GM19099 (cell line): ENCODE measurements around the gene VILL.

Experiments
- POLR2A ChIP-seq: IDR thresholded peaks from 3 replicates; pipeline ENCODE4 v1.6.1; 2011; ENCODE audit warnings: low read depth; ENCODE audit not compliant: insufficient read length; ENCODE audit errors: extremely low read depth

Gene VILL

DNA sequence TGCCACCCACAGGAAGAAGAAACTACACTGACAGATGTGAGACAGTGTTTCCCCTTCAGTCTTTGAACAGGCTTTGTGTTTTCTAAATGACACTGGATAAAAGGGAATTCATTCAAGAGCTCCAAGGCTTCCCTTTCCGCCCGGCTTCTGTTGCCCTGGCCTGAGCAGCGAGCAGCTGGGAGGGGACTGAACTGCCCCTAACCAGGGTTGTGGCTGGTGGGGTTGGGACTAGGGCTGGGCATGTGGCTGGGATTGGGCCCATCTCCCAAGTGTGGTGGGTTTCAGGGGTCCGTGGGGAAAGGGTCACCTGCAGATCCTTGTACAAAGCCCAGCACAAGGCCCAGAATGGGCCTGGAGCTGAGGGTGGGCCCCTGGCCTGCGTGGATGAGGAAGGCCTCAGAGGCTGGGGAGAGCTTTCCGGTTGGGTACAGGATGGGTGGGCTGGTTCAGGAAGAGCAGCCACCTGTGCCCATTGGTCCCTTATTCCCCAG is 10.4 kb downstream of the VILL start:
- no peak for TF ChIP-seq POLR2A

DNA sequence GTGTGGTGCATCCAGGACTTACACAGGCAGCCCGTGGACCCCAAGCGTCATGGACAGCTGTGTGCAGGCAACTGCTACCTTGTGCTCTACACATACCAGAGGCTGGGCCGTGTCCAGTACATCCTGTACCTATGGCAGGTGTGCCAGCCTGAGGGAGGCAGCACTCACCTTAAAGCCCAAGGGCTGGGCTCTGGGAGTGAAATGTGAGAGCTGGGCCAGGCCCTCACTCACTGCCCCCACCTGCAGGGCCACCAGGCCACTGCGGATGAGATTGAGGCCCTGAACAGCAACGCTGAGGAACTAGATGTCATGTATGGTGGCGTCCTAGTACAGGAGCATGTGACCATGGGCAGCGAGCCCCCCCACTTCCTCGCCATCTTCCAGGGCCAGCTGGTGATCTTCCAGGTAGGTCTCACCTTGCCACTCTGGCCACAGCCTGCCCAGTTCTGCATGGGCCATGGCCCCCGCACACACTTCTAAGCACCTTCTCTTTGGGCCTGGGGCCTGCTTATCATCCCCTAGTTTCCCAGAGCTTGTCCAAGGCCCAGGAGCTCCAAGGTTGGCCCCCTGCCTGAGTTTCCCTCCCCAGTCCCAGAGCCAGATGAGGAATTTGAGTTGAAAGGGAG is 11.0 kb downstream of the VILL start:
- no peak for TF ChIP-seq POLR2A

DNA sequence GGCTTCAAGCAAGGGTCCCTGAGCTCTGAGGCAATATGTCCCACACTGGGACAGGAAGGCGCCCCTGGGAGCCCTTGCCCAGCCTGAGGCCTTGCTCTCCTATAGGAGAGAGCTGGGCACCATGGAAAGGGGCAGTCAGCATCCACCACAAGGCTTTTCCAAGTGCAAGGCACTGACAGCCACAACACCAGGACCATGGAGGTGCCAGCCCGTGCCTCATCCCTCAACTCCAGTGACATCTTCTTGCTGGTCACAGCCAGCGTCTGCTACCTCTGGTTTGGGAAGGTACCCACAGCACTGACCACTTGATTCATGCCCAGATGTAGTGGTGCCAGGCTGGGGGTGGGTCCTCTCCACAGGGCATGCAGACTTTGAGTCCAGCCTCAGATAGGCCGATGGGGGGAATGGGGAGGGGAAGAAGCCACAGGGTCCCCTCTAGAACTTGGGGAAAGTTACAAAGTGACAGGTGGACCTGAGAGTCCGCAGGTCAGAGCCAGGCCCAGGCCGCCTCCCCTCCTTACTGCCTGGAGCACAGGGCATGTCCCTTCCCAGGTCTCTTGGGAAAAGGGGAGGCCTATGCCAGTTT is 11.8 kb downstream of the VILL start:
- TF ChIP-seq POLR2A: no peak

DNA sequence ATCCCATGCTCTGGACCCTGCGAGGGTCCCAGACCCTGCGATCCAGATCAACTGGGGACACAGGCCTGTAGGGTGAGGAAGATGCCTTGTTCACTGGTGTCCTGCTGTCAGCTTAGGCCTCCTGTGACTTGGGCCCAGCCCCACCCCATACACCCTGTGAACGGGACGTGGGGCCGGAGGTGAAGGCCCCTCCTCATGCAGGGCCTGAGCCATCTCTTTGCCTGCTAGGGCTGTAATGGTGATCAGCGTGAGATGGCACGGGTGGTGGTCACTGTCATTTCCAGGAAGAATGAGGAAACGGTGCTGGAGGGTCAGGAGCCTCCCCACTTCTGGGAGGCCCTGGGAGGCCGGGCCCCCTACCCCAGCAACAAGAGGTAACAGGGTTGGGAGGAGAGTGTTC is 12.4 kb downstream of the VILL start:
- TF ChIP-seq POLR2A: no peak

DNA sequence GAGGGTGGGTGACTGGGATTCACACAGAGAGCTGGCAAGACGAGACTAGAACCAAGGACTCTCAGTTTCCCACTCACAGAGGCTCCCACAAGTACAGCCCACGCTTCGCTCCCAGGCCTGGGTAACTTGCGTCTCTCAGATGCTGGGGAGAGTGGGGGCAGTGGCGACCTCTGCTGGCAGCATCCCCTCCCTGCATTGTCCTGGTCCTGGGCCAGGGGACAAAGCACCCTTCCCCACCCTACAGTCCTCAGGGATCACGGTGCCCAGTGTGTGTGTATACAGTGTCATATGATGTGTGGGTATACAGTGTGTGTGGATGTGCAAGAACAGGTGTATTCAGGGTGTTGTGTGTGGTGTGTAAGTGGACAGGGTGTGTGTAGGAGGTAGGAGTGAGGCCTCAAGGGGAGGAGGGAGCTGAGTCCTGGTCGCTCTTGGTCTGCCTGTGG is 12.8 kb downstream of the VILL start:
- no peak for TF ChIP-seq POLR2A

DNA sequence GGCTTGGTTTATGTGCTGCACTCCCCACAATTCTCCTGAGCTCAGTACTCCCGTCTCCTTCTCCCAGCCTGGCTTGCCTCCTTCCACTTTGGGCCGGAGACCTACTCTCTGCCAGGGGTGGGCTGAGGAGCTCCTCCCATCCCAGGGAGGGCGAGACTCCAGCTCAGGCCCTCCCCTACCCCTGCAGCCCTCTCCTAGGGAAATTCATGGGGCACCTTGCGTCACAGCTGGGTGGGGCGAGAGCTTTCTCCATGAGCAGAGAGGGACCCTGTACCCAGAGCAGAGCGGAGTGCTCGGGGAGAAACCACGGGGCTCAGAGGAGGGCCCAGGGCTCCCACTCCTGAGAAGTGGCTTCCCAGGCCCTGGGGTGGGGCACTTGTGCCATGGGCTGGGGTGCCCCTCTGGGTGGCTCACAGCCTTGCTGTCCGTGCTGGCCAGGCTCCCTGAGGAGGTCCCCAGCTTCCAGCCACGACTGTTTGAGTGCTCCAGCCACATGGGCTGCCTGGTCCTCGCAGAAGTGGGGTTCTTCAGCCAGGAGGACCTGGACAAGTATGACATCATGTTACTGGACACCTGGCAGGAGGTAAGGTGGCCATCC is 13.3 kb downstream of the VILL start:
- TF ChIP-seq POLR2A: no peak

DNA sequence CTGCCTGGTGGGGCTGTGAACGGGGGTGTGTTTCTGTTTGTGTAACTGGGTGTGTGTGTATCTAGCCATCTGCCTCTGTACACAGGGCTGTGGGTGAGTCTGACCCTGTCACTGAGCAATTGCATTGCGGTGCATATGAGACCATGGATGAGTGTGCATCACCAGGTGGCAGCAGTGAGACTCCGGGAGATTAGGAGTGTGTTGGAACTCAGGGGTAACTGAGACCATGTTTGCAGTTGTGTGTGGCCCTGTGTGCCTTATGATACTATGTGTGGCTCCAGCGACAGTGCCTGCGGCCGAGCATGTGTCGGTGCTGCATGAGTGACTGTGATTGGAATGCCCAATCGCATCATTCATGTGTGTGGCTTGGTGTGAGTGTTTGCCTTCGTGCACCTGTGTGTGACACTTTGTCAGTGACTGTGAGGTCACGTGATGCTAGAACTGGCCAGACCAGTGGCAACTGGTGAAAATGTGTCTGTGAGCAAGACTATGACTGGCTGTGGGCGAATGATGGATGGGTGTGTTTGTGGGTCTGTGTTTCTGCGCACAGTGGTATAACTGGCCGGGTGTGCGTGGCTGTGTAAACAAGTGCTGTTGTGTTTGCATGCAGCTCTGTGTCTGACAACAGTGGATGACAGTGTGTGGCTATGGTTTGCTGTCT is 14.0 kb downstream of the VILL start:
- no peak for TF ChIP-seq POLR2A

DNA sequence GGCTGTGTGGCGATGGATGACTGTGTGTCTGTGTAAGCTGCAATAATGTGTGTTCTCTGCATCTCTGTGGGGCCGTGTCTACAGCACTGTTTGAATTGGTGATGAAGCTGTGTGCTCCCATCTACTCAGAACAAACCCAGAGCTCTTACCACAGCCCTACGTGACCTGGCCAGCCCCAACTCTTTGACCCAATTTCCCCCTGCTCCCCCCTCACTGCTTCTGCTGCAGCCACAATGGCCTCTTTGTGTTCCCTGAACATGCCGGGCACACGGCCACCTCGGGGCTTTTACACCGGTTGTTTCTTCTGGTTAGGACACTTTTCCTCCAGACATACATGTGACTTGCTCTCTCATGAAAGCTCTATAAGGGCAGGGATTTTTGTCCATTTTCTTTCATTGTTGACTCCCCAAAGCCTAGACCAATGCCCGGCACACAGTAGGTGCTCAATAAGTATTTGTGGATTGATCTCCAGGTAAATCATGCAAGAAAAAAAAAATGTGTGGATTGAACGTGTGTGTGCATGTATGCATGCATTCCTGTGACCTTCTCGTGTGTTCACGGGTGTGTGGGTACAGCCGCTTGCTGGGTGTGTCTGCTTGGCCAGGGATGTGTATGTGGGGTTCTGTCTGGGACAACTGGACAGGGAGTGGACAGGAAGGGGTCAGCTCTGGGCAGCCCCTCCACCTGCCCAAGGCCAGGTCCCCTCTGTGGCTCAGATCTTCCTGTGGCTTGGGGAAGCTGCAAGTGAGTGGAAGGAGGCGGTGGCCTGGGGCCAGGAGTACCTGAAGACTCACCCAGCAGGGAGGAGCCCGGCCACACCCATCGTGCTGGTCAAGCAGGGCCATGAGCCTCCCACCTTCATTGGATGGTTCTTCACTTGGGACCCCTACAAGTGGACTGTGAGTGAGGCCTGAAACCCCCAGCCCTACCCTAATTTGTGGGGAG is 14.8 kb downstream of the VILL start:
- no peak for TF ChIP-seq POLR2A

DNA sequence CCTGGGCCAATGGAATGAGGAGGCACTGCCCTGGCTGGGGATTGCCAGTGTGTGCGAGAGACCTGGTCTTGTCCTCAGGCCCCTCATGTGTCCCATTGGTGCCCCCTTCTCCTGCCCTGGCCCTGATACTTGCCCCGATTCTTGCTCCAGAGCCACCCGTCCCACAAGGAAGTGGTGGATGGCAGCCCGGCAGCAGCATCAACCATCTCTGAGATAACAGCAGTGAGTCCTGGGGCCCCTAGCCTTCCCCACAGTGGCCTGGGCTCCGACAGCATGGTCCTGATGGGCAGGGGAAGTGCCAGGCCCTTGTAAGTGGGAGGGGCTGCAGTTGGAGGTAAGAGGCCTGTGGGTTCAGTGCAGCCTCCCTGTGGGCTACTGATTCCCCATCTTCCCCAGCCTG is 15.4 kb downstream of the VILL start:
- no peak for TF ChIP-seq POLR2A

DNA sequence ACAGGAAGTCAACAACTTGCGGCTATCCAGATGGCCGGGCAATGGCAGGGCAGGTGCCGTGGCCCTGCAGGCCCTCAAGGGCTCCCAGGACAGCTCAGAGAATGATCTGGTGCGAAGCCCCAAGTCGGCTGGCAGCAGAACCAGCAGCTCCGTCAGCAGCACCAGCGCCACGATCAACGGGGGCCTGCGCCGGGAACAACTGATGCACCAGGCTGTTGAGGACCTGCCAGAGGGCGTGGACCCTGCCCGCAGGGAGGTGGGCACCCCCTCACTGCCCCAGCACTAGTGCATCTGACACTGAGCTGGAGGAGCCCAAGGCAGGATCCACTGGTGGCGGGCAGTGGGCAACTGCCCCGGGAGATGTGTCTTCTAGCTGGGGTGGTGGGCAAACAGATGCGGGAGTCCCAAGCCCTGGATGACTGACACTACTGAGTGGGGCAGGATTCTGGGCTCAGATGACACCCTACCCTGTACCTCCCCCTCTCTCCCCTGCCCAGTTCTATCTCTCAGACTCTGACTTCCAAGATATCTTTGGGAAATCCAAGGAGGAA is 15.9 kb downstream of the VILL start:
- TF ChIP-seq POLR2A: no peak

DNA sequence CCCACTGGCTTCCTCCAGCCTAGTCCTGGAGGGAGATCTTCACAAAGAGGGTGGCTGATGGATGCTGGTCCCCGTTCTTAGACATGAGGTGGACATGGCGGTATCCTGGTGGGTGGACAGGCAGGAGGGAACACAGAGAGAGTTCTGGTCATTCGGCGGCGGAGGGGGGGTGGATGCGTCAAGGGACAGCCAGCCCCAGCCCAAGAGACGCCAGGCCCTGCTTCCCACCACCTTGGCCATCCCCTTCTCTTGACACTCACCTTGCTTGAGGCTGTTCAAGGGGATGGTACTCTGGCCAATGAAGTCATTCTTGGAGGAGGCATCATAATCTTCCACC is 17.1 kb downstream of the VILL start:
- no peak for TF ChIP-seq POLR2A

DNA sequence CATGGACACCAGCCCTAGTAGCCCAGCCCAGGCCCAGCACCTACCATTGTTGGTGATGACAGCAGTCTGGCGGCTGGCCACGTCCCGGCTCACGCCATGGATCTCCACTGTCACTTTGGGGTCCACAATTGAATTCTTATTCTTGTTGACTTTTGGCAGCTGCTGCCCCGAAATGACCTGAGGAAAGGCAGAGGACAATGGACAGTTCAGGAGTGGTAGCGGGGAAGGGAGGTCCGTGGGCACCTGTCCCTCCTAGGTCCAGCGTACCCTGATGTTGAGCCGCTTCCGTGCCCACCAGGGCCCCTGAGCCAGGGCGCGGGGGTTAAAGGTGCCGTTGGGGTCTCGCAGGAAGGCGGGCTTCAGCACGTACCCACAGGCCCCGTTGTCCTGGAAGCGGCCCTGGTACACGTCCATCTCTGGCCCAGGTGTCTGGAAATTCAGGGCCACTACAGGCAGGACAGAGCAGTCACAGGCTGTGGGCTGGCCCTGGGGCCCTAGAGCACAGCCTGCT is 17.7 kb downstream of the VILL start:
- TF ChIP-seq POLR2A: no peak

DNA sequence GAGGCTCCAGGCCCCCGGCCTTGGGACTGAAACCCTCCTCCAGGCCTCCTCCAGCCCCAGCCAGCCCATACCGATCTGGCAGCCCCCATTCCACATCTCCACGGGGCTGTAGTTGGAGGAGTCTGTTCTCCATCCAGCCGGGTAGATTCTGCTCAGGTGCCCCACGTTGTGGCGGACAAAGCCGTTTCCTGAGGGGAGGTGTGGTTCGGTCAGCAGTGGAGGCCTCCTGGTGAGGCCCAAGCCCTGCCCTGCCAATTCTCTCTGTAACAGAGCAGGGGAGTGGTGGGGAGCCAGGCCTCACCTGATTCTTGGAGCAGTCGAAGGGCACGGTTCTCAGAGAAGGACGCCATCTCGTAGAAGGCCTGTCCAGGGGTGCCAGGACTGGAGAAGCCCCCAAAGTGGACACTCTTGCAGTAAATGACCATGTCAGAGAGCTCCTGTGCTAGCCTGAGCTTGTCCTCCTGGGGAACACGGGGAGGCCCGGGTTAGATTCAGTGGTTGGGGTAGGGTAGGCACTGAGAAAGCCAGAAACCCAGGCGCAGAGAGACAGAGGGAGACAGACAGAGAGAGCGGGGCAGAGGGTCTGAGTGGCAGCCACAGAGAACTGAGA is 18.5 kb downstream of the VILL start:
- TF ChIP-seq POLR2A: no peak

DNA sequence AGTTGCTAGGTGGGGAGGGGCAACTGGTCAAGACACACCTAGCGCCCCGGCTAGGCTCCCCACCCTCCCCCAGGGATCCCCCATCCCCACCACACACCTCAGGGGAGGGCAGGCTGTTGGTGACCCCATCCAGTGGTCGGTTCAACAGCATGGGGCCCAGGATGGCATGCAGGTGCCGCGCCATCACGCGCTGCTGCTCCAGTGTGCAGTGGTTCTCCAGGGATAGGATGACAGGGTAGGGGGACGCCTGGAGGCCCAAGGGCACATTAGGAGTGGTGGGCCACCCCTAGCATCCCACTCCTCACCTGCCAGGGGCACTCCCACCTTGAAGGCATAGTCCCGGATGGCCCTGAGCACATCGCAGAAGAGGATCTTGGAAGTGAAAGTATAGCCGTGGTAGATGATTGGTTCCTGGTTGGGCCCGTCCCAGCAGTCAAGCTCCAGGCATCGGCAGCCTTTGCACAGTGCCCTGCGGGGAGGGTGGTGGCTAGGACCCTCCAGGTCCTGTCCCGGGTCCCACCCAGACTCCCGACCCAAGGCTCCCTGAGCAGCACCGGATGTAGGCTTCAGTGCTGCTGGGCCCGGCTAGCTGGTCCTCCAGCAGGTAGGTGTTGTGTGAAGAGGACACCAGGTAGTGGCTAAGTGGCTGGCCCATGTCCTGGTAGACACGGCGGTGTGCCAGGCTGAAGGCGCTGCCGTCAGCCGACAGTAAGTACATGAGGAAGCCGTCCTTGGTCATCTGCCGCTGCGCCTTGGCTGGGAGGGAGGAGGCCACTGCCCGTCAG is 19.4 kb downstream of the VILL start:
- no peak for TF ChIP-seq POLR2A

DNA sequence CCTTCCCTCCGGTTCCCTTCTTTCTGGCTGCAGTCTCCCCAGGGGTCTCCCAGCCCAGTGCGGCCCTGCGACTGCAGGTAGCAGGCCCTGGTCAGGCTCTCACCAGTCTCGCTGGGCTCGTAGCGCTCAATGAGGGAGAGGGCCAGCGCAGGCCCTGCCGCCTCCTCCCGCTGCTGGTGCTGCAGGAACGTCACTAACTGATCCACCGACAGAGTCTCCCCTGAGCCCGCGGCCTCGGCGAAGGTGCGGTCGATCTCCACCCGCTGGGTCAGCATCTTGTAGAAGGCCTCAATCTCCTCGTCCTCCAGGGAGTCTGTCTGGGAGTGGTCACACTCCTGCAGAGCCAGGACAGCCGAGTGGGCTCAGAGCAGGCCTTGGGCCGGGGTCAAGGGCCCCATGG is 20.5 kb downstream of the VILL start:
- no peak for TF ChIP-seq POLR2A
